Neutrophil (primary cell): ENCODE measurements around the gene RAD21L1.

Experiments used
- H3K27ac ChIP-seq: fragments of 200-600 bp; sonication (generic); 2 replicates; pipeline ENCODE4 v1.5.1; 2016; ENCODE audit warnings: mild to moderate bottlenecking, moderate library complexity
- H3K27me3 ChIP-seq: fragments of 200-600 bp; sonication (generic); 2 replicates; pipeline ENCODE4 v1.6.0; 2016; ENCODE audit warnings: mild to moderate bottlenecking
- H3K36me3 ChIP-seq: fragments of 200-600 bp; sonication (generic); 2 replicates; pipeline ENCODE4 v1.5.1; 2017
- H3K4me1 ChIP-seq, 2 experiments: fragments of 200-600 bp in 1 of 2; sonication (generic) in 1 of 2; 1 replicate in 1 of 2; 2 replicates in 1 of 2; pipeline versions ENCODE4 v1.5.1 to v1.6.1; 2013 to 2016; ENCODE audit warnings: low read depth in 1 of 2, low read length in 1 of 2, mild to moderate bottlenecking in 1 of 2, moderate library complexity in 1 of 2; ENCODE audit not compliant: control insufficient read depth in 1 of 2, insufficient read depth in 1 of 2
- H3K4me3 ChIP-seq, 2 experiments: fragments of 200-600 bp in 1 of 2; sonication (generic) in 1 of 2; 1 replicate in 1 of 2; 2 replicates in 1 of 2; pipeline ENCODE4 v1.5.1; 2013 to 2016; ENCODE audit warnings: low read depth in 1 of 2, low read length in 1 of 2, mild to moderate bottlenecking in 1 of 2, moderate library complexity in 1 of 2
- H3K9me3 ChIP-seq: fragments of 200-600 bp; sonication (generic); 2 replicates; pipeline ENCODE4 v1.5.1; 2016
- TF ChIP-seq, protein P1 (sequence below): fragments of 200-600 bp; sonication (generic); IDR thresholded peaks from 2 replicates; pipeline ENCODE4 v1.5.1; 2016; ENCODE audit warnings: antibody characterized with exemption

The RAD21L1 gene

DNA sequence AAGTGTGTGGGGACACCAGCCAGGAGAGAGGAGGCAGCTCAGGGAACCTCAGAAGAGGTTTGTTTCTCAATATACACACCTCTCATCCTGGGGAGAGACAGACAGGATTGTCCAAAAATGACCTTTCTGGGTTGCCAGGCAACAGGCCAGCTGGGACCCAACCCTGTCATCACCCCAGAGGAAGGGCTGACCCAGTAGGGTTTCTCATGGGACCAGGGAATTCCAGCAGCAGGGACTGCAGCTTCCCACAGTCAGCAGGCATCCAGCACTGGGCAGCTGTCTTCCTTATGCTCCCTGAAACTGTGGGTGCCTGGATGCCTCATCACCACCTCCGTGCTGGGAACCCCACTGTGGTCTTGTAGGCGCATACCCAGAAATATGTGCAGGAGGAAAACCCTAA, 21.3 kb upstream of the RAD21L1 start:
- no peaks in the 10 kb centered on the region for H3K9me3 ChIP-seq
- H3K4me1 ChIP-seq, result no peaks in the 10 kb centered on the region
- TF ChIP-seq, protein P1, sequence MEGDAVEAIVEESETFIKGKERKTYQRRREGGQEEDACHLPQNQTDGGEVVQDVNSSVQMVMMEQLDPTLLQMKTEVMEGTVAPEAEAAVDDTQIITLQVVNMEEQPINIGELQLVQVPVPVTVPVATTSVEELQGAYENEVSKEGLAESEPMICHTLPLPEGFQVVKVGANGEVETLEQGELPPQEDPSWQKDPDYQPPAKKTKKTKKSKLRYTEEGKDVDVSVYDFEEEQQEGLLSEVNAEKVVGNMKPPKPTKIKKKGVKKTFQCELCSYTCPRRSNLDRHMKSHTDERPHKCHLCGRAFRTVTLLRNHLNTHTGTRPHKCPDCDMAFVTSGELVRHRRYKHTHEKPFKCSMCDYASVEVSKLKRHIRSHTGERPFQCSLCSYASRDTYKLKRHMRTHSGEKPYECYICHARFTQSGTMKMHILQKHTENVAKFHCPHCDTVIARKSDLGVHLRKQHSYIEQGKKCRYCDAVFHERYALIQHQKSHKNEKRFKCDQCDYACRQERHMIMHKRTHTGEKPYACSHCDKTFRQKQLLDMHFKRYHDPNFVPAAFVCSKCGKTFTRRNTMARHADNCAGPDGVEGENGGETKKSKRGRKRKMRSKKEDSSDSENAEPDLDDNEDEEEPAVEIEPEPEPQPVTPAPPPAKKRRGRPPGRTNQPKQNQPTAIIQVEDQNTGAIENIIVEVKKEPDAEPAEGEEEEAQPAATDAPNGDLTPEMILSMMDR, result no peak
- peaks cover 17% of the 10 kb centered on the region for H3K27me3 ChIP-seq
- no peak overlapping the region for H3K27ac ChIP-seq
- H3K4me3 ChIP-seq, result no peak overlapping the region
- no peaks in the 10 kb centered on the region for H3K36me3 ChIP-seq

DNA sequence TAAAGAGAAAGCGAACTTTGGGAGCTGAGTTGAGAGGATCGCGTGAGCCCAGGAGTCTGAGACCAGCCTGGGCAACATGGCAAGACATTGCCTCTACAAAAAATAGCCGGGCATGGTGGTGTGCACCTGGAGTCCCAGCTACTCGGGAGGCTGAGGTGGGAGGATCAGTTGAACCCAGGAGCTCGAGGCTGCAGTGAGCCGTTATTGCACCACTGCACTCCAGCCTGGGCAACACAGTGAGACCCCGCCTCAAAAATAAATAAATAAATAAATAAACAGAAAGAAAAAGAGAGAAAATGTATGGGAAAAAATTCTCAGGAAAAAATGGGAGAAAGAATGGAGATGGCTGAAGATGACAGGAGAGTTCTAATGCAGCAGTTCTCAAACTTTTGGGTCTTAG, 20.0 kb upstream of the RAD21L1 start:
- Histone ChIP-seq H3K27me3 (peaks cover 29% of the 10 kb centered on the region), H3K9me3 (no peaks in the 10 kb centered on the region), H3K27ac (no peak overlapping the region), H3K4me3 (no peak overlapping the region), H3K4me1 (no peaks in the 10 kb centered on the region), H3K36me3 (no peaks in the 10 kb centered on the region)
- TF ChIP-seq, protein P1, result no peak

DNA sequence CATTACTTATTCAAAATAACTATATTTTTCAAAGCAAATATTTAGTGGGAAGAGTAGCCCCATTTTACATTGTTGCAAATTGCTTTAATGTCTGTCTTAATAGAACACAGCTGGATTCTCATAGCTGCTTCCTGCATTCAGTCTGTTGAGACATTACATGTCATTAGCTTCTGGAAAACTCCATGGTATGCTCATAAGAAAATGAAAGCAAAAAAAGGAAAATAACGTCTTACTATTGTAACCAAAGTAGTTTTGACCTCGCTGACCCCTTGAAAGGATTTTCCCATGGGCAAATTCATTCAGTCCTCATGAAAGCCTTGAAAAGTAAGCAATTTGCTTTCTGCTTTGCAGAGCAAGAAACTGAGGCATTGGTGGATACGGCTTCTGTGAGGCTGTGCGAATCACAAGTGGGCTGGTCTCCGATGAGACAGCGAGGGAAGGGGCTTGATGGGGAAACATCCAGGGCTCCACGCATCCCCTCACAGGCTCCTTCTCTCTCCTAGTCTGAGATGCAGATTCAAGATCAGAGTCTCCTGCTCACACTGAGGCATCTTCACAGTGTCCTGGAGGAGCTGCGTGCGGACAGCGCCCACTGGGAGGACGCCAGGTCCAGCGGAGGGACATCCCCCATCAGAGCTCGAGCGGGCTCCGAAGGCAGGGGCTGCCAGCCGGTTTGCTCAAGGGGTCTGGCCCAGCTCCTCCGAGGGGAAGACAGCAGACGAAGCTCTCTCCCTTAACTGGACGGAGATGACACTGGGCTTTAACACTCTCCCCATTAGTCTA, 19.3 kb upstream of the RAD21L1 start:
- Histone ChIP-seq H3K27me3 (peaks cover 35% of the 10 kb centered on the region), H3K36me3 (no peaks in the 10 kb centered on the region), H3K27ac (no peak overlapping the region), H3K9me3 (no peaks in the 10 kb centered on the region), H3K4me1 (no peaks in the 10 kb centered on the region), H3K4me3 (no peak overlapping the region)
- TF ChIP-seq, protein P1, result no peak

DNA sequence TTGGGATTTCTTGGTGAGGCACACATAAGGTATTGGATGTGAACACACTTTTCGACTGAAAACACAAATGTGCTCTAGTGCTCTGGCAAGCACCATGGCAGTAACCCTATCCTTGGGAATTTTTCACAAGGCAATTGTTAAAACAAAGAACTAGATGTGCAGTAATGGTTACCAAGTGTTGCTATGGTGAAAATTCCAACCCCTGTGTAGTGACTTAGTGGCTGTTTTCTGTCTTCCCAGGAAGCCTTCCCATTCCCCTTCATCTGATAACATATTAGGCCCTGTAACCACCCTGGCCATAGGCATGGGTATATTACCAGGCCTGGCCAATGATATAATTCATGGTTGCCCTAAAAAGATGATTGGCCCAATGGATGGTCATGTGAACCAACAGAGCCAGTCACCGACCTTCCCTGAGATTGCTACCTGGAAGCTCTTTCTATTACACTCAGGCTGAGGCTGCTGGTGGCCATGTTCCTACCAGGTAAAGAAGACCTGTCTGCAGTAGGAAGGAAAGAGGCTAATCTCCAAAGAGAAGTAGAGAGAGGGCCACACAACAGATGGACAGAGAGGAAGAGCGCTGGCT, 18.5 kb upstream of the RAD21L1 start:
- Histone ChIP-seq H3K4me3 (no peak overlapping the region), H3K4me1 (no peaks in the 10 kb centered on the region), H3K9me3 (no peaks in the 10 kb centered on the region), H3K36me3 (no peaks in the 10 kb centered on the region), H3K27me3 (peaks cover 43% of the 10 kb centered on the region), H3K27ac (no peak overlapping the region)
- TF ChIP-seq, protein P1, result no peak

DNA sequence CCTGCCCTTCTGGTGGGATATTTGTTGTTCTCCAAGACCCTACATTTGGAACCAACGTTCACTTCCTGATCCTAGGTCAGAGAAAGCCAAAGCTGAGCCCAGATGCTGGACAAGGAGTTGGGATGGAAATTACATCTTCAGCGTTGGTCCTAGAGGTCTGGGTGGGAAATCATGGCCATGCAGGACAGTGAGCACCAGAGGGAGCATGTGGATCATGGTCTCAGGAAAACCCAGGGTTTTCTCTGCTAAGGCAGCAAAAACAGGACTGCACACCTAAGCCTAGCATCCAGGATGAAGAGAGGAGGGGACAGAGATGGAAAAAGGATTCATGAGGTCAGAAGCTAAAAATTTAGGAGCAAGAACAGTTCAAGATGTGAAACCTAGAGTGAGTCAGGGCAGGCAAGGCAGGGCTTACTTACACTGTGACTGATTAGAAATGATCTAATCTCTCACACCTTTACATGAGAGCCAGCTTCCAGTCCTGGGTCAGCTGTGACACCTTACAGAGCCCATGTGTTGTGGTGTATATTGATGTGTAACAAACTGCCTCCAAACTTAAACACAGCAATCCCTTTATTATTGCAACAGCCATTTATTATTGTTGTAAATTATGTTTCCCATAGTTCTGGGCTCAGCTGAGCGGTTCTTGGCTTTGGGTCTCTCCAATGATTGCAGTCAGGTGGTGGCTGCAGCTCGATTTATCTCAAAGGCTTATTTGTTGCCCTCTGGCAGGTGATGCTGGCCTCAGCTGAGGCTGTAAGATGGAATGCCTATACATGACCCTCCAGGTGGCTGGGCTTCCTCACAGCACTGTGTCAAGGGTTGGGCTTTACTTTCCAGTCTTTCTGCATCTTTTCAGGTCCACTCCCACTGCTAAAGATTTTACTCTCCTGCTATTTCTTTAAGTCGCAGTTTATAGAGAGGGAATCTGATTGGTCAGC, 16.1 kb upstream of the RAD21L1 start:
- no peak overlapping the region for H3K27ac ChIP-seq
- H3K4me3 ChIP-seq, result no peak overlapping the region
- H3K9me3 ChIP-seq, result no peaks in the 10 kb centered on the region
- H3K27me3 ChIP-seq, result peaks cover 61% of the 10 kb centered on the region
- H3K36me3 ChIP-seq, result no peaks in the 10 kb centered on the region
- TF ChIP-seq, protein P1, result no peak
- H3K4me1 ChIP-seq, result no peaks in the 10 kb centered on the region
